ENCODE results near the gene PAPOLA.

- TF ChIP-seq CTCF (conservative IDR thresholded peaks at IDR 0.05; ENCODE audit: low read length) (no peak), EZH2phosphoT487 (IDR thresholded peaks at IDR 0.05; ENCODE audit: borderline replicate concordance, low read depth, low read length) (no peak)
Observed at GRCh38 chr14:96582995-96583394, 80.8 kb downstream of the PAPOLA start.
